Stimulated activated CD4-positive, alpha-beta T cell treated with anti-CD3 and anti-CD28 coated beads, Interleukin-1b, Interleukin-23, amount 100 ng/mL, for 4 hours (primary cell): ENCODE data around the gene VPS54.
"Not testable (repeated sequence)": the region's sequence is repeated elsewhere in the genome, so short reads cannot be mapped to it uniquely, and the experiment has no call there.

ENCODE experiments used
- DNase-seq, 2 donors: peaks; one replicate each; pipeline ENCODE4 v3.0.0-alpha.2; 2020; ENCODE audit warnings: low read depth in 2 of 2

The VPS54 gene

GRCh38 chr2:63872571-63873328, 146.5 kb downstream of the VPS54 start:
- no peak for DNase-seq

DNA sequence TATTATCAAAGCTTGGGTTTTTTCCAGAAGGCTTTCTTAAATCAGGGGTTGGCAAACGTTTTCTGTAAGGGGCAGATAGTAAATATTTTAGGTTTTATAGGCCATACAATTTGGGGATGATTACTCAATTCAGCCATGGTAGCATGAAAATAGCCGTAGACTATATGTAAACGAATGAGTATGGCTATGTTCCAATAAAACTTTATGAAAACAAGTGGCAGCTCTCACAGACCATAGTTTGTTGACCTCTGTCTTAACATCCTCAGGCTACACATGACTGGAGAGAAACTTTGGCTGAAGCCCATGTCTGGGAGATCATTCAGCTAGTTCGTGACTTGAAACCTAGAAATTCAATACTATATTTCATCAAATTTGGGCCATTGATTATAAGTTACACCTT, 147.4 kb downstream of the VPS54 start:
- no peak for DNase-seq

DNA sequence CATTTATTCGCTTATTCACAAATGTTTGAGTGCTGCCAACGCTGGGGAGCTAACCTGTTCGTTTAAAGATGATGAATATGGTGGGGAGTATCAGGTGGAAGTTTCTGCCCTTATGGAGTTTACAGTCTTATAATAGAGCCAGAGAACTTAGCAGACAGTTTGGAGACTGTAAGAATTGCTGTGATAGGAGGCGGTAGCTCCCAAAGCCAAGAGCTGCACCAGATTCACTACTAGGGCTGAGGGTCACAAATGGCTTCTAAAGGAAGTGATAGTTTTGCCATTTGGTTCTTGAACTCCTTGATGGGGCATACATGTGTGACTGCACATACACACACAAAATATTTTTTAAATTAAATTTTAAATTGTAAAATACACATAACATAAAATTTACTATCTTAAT, 148.5 kb downstream of the VPS54 start:
- no peak for DNase-seq

DNA sequence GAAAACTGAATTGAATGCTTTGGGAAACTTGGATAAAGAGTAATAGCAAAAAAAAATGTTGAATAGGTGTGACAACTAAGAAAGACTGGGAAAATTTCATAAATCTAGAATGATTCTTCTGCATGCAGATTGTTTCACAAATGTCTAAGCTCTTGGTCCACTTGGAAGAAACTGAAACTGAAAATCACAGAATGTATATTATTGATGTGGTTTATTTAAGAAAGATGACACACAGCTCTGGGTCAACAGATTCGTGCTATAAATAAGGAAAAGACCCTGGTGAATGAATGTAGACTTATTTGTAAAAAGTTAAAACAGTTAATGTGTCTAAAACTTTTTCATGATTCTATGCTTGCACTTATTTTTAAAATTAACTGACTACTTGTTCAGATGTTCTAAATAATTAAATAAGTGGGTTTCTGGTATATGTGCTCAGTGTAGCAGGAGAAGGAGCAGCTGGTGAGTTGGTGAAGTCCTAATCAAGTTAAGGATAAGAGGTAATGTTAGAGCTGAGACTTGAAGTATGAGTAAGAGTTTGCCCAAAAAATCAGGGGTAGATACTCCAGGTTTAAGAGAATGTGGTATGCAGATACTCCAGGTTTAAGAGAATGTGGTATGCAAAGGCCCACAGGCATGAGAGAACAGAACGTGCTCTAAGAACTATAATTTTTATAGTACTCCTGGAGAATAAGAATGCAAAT, 153.1 kb downstream of the VPS54 start:
- DNase-seq, result no peak

DNA sequence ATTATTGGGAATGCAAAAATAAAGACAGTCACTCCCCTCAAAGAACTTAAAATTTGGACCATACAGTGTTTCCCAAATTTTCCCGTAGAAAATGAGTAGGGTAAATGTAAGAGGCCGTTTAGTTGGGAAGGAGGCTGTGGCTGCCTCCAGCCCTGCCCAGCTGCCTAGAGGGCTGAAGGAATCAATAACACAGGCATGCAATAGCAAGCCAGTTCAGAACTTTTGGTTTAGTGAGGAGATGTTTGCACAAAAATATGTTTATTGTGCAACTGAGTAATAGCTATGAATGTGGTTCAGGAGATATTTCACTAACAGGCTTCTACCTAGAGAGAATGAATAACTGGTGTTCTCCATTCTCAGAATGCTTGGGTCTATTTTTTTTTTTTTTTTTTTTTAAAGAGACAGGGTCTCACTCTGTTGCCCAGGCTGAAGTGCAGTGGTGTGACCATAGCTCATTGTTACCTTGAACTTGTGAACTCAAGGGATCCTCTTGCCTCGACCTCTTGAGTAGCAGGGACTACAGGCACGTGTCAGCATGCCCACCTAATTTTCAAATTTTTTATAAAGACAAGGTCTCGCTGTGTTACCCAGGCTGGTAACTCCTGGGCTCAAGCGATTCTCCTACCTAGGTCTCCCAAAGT, 153.9 kb downstream of the VPS54 start:
- DNase-seq, result no peak

DNA sequence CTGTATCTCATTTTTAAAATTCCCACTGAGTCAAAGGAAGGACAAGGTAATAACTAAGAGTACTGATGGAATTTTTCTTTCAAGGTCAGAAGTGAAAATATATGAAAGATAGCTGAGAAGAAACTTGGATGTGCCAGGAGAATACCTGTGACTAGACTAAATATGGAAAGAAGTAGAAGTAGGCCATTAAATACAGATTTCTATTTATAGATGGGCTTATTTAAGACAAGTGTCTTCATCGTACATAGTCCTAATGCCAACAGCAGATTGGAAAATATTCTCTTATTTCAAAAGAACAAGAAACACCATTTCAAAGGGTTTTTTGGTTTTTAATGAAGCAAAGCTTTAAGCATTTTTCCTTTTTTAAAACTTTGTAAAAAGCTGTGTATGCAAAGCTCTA, 155.5 kb downstream of the VPS54 start:
- no peak for DNase-seq

GRCh38 chr2:63862806-63863205, 156.4 kb downstream of the VPS54 start:
- DNase-seq, result no peak

GRCh38 chr2:63861220-63861822, 157.9 kb downstream of the VPS54 start:
- DNase-seq, result peak; percentile 31 to 54

GRCh38 chr2:63858291-63858690, 160.9 kb downstream of the VPS54 start:
- no peak for DNase-seq

DNA sequence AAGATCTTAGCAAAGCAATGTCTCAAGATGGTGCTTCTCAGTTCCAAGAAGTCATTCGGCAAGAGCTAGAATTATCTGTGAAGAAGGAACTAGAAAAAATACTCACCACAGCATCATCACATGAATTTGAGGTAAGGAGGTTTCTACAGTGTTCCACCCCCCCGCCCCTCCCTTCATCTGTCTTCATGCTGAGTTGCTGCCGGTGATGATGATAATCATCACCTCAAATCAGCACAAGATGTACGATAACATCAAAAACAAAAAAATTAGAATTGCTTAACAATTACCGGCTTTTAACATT, 163.0 kb downstream of the VPS54 start:
- DNase-seq, result no peak

DNA sequence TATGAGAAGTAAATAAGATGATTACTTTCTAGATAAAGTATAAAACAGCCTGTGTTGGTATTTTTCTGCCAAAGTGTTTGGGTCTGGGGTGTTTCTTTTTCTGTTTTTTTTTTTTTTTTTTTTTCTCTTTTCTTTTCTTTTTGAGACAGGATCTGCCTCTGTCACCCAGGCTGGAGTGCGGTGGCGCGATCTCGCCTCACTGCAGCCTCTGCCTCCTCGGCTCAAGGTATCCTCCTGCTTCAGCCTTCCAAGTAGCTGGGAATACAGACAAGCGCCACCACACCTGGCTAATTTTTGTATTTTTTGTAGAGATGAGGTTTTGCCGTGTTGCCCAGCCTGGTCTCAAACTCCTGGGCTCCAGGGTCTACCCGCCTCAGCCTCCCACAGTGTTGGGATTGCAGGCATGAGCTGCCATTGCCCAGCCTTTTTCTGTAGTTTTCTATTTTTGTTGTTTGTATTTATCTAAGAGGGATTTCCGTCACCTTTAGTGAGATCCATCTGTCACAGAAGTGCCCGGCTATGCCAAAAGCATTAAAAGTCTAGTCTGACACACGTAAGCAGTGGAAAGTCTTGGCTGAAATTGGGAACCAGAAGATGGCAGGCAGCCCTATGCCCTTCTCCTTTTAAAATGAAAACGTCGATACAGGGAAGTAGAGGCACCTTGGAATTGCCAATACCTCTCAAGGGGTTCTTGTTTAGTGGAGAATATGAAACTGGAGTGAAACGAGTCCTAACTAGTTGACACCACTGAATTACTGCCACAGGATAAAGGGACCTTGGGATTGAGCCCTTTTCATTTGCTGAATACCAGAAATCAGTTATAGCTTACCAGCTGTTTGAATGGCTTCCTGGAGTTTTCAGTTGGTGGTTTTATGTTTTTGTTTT, 163.6 kb downstream of the VPS54 start:
- no peak for DNase-seq

- no peak for DNase-seq
Measured at GRCh38 chr2:63853527-63854310, 165.5 kb downstream of the VPS54 start.

GRCh38 chr2:63851691-63852311, 167.4 kb downstream of the VPS54 start:
- no peak for DNase-seq

- DNase-seq, result no peak
Measured at GRCh38 chr2:63850649-63851048, 168.6 kb downstream of the VPS54 start.

- no peak for DNase-seq
Measured at GRCh38 chr2:63850204-63850571, 169.0 kb downstream of the VPS54 start.

GRCh38 chr2:63849381-63850203, 169.6 kb downstream of the VPS54 start:
- no peak for DNase-seq

DNA sequence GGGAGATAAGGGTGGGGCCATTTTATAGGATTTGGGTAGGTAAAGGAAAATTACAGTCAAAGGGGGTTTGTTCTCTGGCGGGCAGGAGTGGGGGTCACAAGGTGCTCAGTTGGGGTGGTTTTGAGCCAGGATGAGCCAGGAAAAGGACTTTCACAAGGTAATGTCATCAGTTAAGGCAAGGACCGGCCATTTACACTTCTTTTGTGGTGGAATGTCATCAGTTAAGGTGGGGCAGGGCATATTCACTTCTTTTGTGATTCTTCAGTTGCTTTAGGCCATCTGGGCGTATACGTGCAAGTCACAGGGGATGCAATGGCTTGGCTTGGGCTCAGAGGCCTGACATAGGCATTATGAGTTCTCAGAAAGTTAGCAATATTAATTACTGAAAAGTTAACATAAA, 171.7 kb downstream of the VPS54 start:
- not testable (repeated sequence) for DNase-seq

- no peak for DNase-seq
Measured at GRCh38 chr2:63846487-63846886, 172.7 kb downstream of the VPS54 start.

DNA sequence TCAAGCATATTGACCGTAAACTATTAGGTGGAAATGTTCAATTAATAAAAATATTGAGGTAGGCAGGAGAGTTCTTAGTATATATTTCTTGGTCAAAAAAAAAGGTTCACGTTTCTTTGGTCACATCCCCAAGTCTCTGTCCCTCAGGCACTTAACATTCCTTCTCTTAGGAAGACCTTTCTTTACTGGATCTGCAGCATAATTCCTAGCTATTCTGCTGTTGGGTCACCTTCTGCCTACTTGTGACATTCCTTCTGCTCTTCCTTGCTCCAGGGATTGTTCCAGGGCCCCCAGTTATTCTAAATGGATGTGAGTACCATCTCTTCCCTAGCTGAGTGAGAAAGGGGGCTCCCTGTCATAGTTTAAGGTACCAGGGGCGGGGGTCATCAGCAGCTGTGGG, 173.4 kb downstream of the VPS54 start:
- DNase-seq, result no peak

DNA sequence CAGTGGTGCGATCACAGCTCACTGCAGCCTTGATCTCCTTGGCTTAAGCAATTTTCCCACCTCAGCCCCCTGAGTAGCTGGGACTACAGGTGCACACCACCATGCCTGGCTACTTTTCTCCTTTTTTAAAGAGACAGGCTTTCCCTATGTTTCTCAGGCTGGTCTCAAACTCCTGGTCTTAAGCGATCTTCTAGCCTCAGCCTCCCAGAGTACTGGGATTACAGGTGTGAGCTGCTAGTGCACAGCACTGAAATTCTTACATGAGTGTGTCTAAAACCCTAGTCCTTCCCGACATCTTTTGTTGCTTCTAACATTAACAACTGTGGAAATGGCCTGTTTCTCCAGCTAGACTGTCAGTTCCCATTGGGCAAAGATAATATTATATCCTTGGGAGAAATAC, 174.6 kb downstream of the VPS54 start:
- no peak for DNase-seq
